Vagina (tissue), 2 donors: ENCODE measurements around the gene HBP1.

Experiments
- CTCF ChIP-seq, 3 experiments: fragments of 450-650 bp in 2 of 3; fragments of 200-600 bp in 1 of 3; sonication (generic) in 1 of 3; IDR thresholded peaks; one replicate each; pipeline ENCODE4 v1.5.1; 2017 to 2019; ENCODE audit warnings: antibody characterized with exemption in 3 of 3, mild to moderate bottlenecking in 2 of 3, moderate library complexity in 2 of 3
- POLR2AphosphoS5 ChIP-seq, 2 donors: sonication (generic); formaldehyde crosslinking; IDR thresholded peaks; one replicate each; pipeline ENCODE4 v1.9.0; 2017; ENCODE audit warnings: antibody characterized with exemption in 2 of 2, mild to moderate bottlenecking in 2 of 2, low read depth in 1 of 2; ENCODE audit not compliant: insufficient read depth in 1 of 2

DNA sequence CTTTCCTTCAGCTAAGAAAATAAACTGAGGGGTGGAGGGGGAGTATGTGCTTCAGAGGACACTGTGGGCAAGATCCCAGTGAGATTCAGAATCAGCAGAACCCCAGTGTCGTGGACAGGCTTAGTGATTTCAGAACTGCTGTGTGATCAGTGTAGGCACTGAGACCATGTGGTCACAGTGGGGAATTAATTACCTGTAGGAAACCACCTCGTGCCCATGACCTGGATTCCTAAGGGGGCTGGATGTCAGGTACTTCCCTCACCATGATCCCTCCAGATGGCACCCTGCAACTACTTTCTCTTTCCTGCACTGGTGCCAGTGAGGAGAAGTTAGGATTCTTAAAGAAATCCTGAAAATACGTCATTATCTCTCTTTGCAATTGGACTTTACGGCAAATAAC lies 64.4 kb downstream of the HBP1 start:
- no peak for TF ChIP-seq CTCF (IDR thresholded peaks at IDR 0.05)
- no peak for TF ChIP-seq POLR2AphosphoS5 (IDR thresholded peaks at IDR 0.05; ENCODE audit: insufficient read depth in 1 of 2, low read depth in 1 of 2)
